Kidney (tissue), 14 donors: ENCODE measurements around the gene SCRN2. TPM values are rescaled to one million over a fixed set of nuclear protein-coding genes. Genes with fewer than 3 reads are reported as not detected.

Source experiments
- DNase-seq, 5 donors: peaks; one replicate each; pipeline ENCODE4 v3.0.0-alpha.2; 2013 to 2020
- FAIRE-seq: peaks from 2 replicates; lab custom pipeline; 2012; peaks lifted over from hg19 to GRCh38; lab: Jason Lieb, UNC
- H3K27ac ChIP-seq, 2 donors: one replicate each; pipeline ENCODE4 v1.7.0; 2013; ENCODE audit warnings: low read depth in 2 of 2, low read length in 2 of 2, inconsistent platforms in 1 of 2
- H3K27me3 ChIP-seq: one replicate; pipeline ENCODE4 v1.7.1; 2013; ENCODE audit warnings: low read length, inconsistent platforms; ENCODE audit not compliant: control insufficient read depth, insufficient read depth
- H3K36me3 ChIP-seq, 3 donors: one replicate each; pipeline versions ENCODE4 v1.7.0 to v1.7.1; 2013; ENCODE audit warnings: low read length in 3 of 3, control low read depth in 1 of 3, inconsistent platforms in 1 of 3; ENCODE audit not compliant: insufficient read depth in 3 of 3, control insufficient read depth in 2 of 3
- H3K4me1 ChIP-seq, 3 donors: one replicate each; pipeline versions ENCODE4 v1.7.0 to v1.7.1; 2013; ENCODE audit warnings: low read length in 3 of 3, inconsistent platforms in 1 of 3, low read depth in 1 of 3; ENCODE audit not compliant: control insufficient read depth in 2 of 3, insufficient read depth in 2 of 3
- H3K4me3 ChIP-seq, 3 donors: one replicate each; pipeline versions ENCODE4 v1.7.0 to v1.8.1; 2013; ENCODE audit warnings: low read length in 3 of 3, control low read depth in 1 of 3, inconsistent platforms in 1 of 3
- H3K9ac ChIP-seq, 3 donors: one replicate each; pipeline versions ENCODE4 v1.7.0 to v1.7.1; 2013; ENCODE audit warnings: low read length in 3 of 3, control low read depth in 1 of 3, inconsistent platforms in 1 of 3
- H3K9me3 ChIP-seq, 3 donors: one replicate each; pipeline versions ENCODE4 v1.7.0 to v1.7.1; 2013; ENCODE audit warnings: low read length in 3 of 3, control low read depth in 1 of 3, inconsistent platforms in 1 of 3; ENCODE audit not compliant: control insufficient read depth in 2 of 3, insufficient read depth in 1 of 3
- intact Hi-C: fragments of 100-400 bp; cut with DNase I; formaldehyde crosslinking; loops from one replicate; pipeline ENCODE4 v1.11.1; 2022
- polyA plus RNA-seq: library from polyadenylated mRNA; stranded (reverse); fragments of 350-450 nt; fragmentation: Illumina TruSeq; extraction: RNeasy Lipid Tissue Mini Kit (QIAGEN cat#74804); gene quantifications from one replicate; pipeline ENCODE4 v1.2.3, GENCODE V29; 2014; ENCODE audit warnings: low read depth, low replicate concordance; ENCODE audit not compliant: insufficient read depth
- total RNA-seq: library from RNA; stranded (reverse); fragmentation: NEBNext Ultra II Directional; extraction: Animal tissue kit (Norgen Biotek cat#: 25700); gene quantifications from one replicate; pipeline ENCODE4 v1.2.1, GENCODE V29; 2021
- TF ChIP-seq, protein P1 (sequence below): IDR thresholded peaks from 3 replicates; pipeline ENCODE4 v1.5.1; 2012; ENCODE audit warnings: mild to moderate bottlenecking, moderate library complexity, borderline replicate concordance; ENCODE audit not compliant: insufficient read depth; ENCODE audit errors: extremely low read depth
- donor health status: control.
- donor health status: control.
- donor health status: control.
- donor health status: control.
- donor health status: control.
- donor health status: DM: yes; HTN: yes; CAD: no.
- donor health status: Normal renal cell carcinoma (clear cell type).

SCRN2 gene
- total and polyA plus RNA-seq, 2 donors from 2014 or later: 40.3 to 172 TPM

DNA sequence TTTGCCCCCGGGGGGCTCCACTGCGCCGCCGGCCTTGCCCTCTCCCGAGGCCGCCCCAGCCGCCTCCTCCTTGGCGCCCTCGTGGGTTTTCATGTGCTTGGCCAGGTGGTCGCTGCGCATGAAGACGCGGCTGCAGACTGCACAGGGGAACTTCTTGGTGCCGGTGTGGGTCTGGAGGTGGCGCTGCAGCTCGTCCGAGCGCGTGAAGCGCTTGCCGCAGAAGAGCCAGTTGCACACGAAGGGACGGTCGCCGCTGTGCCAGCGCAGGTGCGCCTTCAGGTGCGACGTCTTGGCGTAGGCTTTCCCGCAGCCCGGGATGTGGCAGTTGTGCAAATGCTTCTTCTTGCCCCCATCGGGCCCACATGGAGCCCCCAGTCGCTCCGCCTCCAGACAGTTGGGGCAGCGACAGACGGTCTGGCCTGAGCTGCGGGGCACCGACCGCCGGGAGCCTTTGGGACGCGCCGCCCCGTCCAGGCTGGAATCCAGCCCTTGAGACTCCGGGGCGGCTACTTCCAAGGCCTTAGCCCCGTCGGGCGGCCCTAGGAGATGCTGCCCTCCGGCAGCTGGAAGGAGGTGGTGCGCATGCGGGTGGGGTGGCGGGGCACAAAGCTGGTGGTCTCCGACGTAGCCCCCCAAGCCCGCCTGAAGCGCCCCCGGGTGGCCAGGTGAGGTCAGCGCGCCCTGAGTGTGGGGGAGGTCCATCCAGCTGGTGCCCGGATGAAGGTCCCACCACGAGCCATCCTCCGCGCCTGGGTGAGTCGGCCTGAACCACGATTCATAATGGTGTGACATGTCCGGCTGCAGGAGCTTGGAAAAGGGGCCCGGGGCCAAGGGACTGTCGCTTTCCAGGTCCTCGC is 6.5 kb upstream of the SCRN2 start:
- intact Hi-C loops: loop anchor here (5.0 to 10.0 kb wide), 2 partner anchors 40 to 167 kb away; no protein-coding TSS in a partner anchor
- FAIRE-seq (no peak), DNase-seq (peak in 3 of 5 donors; percentile 49 to 71 (median 60))
- H3K9ac ChIP-seq: no peak overlapping the region
- H3K4me3 ChIP-seq: no peak overlapping the region
- TF ChIP-seq, protein P1, sequence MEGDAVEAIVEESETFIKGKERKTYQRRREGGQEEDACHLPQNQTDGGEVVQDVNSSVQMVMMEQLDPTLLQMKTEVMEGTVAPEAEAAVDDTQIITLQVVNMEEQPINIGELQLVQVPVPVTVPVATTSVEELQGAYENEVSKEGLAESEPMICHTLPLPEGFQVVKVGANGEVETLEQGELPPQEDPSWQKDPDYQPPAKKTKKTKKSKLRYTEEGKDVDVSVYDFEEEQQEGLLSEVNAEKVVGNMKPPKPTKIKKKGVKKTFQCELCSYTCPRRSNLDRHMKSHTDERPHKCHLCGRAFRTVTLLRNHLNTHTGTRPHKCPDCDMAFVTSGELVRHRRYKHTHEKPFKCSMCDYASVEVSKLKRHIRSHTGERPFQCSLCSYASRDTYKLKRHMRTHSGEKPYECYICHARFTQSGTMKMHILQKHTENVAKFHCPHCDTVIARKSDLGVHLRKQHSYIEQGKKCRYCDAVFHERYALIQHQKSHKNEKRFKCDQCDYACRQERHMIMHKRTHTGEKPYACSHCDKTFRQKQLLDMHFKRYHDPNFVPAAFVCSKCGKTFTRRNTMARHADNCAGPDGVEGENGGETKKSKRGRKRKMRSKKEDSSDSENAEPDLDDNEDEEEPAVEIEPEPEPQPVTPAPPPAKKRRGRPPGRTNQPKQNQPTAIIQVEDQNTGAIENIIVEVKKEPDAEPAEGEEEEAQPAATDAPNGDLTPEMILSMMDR: no peak
- no peaks in the 10 kb centered on the region for H3K36me3 ChIP-seq
- H3K4me1 ChIP-seq: peaks cover 0 to 17% (median 3%) of the 10 kb centered on the region in 3 donors
- no peak overlapping the region for H3K27ac ChIP-seq
- peaks cover 21% of the 10 kb centered on the region for H3K27me3 ChIP-seq
- H3K9me3 ChIP-seq: no peaks in the 10 kb centered on the region

DNA sequence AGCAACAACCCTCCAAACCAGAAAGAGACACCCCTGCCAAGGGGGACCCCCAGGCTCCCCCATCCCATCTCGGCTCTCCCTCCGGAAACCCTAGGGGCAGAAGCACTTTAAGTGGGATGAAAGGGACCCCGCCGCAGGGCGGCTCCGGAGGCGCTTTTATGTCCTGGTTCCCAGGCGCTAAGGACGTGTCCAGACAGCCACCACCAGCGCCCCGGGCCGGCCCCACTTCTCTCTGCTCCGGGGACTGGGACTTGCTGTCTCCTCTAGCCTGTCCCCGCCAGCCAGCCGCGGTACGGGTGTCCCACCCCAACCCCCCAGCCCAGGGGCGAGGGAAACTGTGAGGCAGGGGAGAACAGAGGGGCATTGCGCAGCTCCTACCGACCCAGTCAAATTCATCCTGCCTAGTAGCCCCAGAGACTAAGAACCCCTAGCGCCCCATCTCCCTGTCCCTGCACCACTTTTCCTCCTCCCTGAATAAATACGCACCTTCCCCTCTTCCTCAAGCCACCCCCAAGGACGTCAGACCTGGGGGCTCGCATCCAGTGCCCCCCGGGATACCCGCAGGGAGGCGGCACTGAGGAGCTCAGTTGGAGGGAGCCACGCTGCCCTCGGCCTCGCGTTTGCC is 5.8 kb upstream of the SCRN2 start:
- DNase-seq (no peak), FAIRE-seq (no peak)
- TF ChIP-seq, protein P1: no peak
- intact Hi-C loops: loop anchor here (5.0 to 10.0 kb wide), 2 partner anchors 40 to 168 kb away; no protein-coding TSS in a partner anchor
- peaks cover 0 to 17% (median 2%) of the 10 kb centered on the region in 3 donors for H3K4me1 ChIP-seq
- no peak overlapping the region for H3K9ac ChIP-seq
- H3K36me3 ChIP-seq: no peaks in the 10 kb centered on the region
- peaks cover 14% of the 10 kb centered on the region for H3K27me3 ChIP-seq
- H3K4me3 ChIP-seq: no peak overlapping the region
- H3K27ac ChIP-seq: no peak overlapping the region
- no peaks in the 10 kb centered on the region for H3K9me3 ChIP-seq

- TF ChIP-seq, protein P1: no peak
- H3K4me1 ChIP-seq: peaks cover 0 to 19% (median 8%) of the 10 kb centered on the region in 3 donors
- intact Hi-C loops: loop anchor here (5.0 to 10.0 kb wide), 2 partner anchors 42 to 169 kb away; no protein-coding TSS in a partner anchor
- no peak for DNase-seq
- no peak for FAIRE-seq
- H3K9me3 ChIP-seq: no peaks in the 10 kb centered on the region
- H3K4me3 ChIP-seq: no peak overlapping the region
- H3K27me3 ChIP-seq: peaks cover 12% of the 10 kb centered on the region
- no peaks in the 10 kb centered on the region for H3K36me3 ChIP-seq
- H3K9ac ChIP-seq: no peak overlapping the region
- H3K27ac ChIP-seq: no peak overlapping the region
Measured at GRCh38 chr17:47845716-47846075, 4.6 kb upstream of the SCRN2 start.
